KMS-11 (cell line): Measurements from ENCODE around the gene HIVEP1.

Experiments
- H2AFZ ChIP-seq: fragments of 200-600 bp; sonication (generic); 2 replicates; pipeline ENCODE4 v1.6.1; 2016; ENCODE audit warnings: antibody characterized with exemption, mixed run types, low read depth
- H3K27ac ChIP-seq: fragments of 200-600 bp; sonication (generic); 2 replicates; pipeline ENCODE4 v1.6.1; 2016; ENCODE audit warnings: mild to moderate bottlenecking, mixed run types
- H3K27me3 ChIP-seq: fragments of 200-600 bp; sonication (generic); 2 replicates; pipeline ENCODE4 v1.6.1; 2017; ENCODE audit warnings: mild to moderate bottlenecking, low read depth, mixed run types, moderate library complexity; ENCODE audit not compliant: insufficient read depth
- H3K36me3 ChIP-seq: fragments of 200-600 bp; sonication (generic); 2 replicates; pipeline ENCODE4 v1.6.1; 2017; ENCODE audit warnings: mild to moderate bottlenecking, mixed run types; ENCODE audit not compliant: insufficient read depth
- H3K4me1 ChIP-seq: fragments of 200-600 bp; sonication (generic); 2 replicates; pipeline ENCODE4 v1.6.1; 2016; ENCODE audit warnings: mild to moderate bottlenecking, low read depth, mixed run types; ENCODE audit not compliant: poor library complexity, severe bottlenecking
- H3K4me2 ChIP-seq: fragments of 200-600 bp; sonication (generic); 2 replicates; pipeline ENCODE4 v1.7.0; 2016; ENCODE audit warnings: mild to moderate bottlenecking, mixed run types
- H3K4me3 ChIP-seq: fragments of 200-600 bp; sonication (generic); IDR thresholded peaks from 2 replicates; pipeline ENCODE4 v1.6.1; 2017; ENCODE audit warnings: low read depth, low read length, mixed read lengths; ENCODE audit not compliant: insufficient read depth
- H3K79me2 ChIP-seq: fragments of 200-600 bp; sonication (generic); 2 replicates; pipeline ENCODE4 v1.6.1; 2016; ENCODE audit warnings: low read depth, mixed run types; ENCODE audit not compliant: insufficient read depth
- H3K9ac ChIP-seq: fragments of 200-600 bp; sonication (generic); 2 replicates; pipeline ENCODE4 v1.6.1; 2016; ENCODE audit warnings: mild to moderate bottlenecking, mixed run types
- H4K20me1 ChIP-seq: fragments of 200-600 bp; sonication (generic); 2 replicates; pipeline ENCODE4 v1.6.1; 2016; ENCODE audit warnings: mild to moderate bottlenecking, mixed run types; ENCODE audit not compliant: insufficient read depth
- TF ChIP-seq, protein P1 (sequence below): fragments of 200-600 bp; sonication (generic); conservative IDR thresholded peaks from 2 replicates; pipeline ENCODE4 v1.6.1; 2017; ENCODE audit warnings: low read depth, mild to moderate bottlenecking, antibody characterized with exemption, low read length, moderate library complexity, mixed read lengths

Gene HIVEP1

DNA sequence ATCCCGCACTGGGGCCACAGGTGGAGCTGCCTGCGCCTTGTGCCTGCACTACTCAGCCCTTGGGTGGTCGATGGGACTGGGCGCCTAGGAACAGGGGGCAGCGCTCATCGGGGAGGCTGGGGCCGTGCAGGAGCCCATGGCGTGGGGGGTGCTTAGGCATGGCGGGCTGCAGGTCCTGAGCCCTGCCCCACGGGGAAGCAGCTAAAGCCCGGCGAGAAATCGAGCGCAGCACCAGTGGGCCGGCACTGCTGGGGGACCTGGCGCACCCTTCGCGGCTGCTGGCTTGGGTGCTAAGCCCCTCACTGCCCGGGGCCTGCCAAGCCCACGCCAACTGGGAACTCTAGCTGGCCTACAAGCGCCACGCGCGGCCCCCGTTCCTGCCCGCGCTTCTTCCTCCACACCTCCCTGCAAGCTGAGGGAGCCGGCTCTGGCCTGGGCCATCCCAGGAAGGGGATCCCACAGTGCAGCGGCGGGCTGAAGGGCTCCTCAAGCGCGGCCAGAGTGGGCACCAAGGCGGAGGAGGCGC is 5.8 kb downstream of the HIVEP1 start:
- Histone ChIP-seq H3K36me3 (peaks cover 8% of the 10 kb centered on the region; the same call in 1 of the 2 replicates), H3K4me2 (no peak overlapping the region), H3K79me2 (peaks cover 78% of the 10 kb centered on the region), H3K27me3 (no peaks in the 10 kb centered on the region), H4K20me1 (no peaks in the 10 kb centered on the region), H3K4me3 (no peak overlapping the region), H2AFZ (no peak overlapping the region), H3K27ac (no peak overlapping the region), H3K9ac (no peak overlapping the region), H3K4me1 (peaks cover 23% of the 10 kb centered on the region)
- TF ChIP-seq, protein P1, sequence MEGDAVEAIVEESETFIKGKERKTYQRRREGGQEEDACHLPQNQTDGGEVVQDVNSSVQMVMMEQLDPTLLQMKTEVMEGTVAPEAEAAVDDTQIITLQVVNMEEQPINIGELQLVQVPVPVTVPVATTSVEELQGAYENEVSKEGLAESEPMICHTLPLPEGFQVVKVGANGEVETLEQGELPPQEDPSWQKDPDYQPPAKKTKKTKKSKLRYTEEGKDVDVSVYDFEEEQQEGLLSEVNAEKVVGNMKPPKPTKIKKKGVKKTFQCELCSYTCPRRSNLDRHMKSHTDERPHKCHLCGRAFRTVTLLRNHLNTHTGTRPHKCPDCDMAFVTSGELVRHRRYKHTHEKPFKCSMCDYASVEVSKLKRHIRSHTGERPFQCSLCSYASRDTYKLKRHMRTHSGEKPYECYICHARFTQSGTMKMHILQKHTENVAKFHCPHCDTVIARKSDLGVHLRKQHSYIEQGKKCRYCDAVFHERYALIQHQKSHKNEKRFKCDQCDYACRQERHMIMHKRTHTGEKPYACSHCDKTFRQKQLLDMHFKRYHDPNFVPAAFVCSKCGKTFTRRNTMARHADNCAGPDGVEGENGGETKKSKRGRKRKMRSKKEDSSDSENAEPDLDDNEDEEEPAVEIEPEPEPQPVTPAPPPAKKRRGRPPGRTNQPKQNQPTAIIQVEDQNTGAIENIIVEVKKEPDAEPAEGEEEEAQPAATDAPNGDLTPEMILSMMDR, result no peak

DNA sequence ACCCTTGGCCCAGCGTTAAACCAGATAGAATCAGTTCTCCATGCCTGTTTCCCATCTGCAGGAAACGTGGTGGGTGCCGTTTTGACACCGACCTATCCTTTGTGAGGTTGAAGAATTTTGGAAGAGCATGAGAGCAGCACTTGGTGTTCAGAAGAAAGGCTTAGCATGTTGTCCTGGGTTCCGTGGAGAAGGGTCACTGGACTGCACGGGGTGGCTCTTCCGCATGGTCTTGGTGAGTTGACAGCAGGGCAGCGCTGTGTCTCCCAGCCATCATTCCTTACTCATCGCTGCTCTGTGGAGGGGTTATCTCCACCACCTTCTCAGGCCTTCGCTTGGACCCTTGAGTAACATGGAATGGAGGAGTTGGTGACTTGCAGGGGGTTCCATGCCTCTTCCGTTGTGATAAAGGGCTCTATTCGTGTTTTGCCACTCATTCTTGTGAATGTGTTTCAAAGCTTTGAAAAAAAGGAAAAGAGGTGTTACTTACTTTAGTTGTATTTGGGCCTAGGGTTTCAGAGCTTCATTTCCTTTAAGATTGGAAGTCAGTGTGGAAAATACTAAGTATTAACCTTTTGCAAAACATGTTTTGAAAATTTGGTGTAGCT is 8.2 kb downstream of the HIVEP1 start:
- H4K20me1 ChIP-seq, result no peaks in the 10 kb centered on the region
- H3K4me2 ChIP-seq, result no peak overlapping the region
- peaks cover 5% of the 10 kb centered on the region for H3K4me1 ChIP-seq
- H3K27ac ChIP-seq, result no peak overlapping the region
- H3K36me3 ChIP-seq, result peaks cover 8% of the 10 kb centered on the region; the same call in 1 of the 2 replicates
- H3K79me2 ChIP-seq, result peaks cover 75% of the 10 kb centered on the region
- no peak overlapping the region for H3K9ac ChIP-seq
- no peak overlapping the region for H2AFZ ChIP-seq
- H3K27me3 ChIP-seq, result no peaks in the 10 kb centered on the region
- TF ChIP-seq, protein P1, result no peak
- H3K4me3 ChIP-seq, result no peak overlapping the region

DNA sequence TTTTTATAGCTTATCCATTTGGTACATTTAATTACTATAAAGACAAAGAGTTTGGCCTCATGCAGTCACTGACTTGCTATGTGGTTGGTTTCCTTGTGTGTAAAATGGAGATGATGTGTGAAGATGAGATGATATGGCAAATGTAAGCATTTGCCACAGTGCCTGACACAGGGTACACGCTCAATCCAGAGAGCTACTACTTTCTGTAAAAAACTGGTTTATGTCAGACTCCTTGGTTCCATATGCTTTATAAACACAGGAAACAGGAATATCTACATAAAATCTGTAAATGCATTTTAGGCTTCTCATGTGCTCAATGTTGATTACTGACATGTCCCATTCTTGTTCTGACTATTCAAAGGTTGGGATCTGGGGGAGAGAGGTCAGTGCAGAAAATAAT is 10.4 kb downstream of the HIVEP1 start:
- H3K4me3 ChIP-seq, result no peak overlapping the region
- H2AFZ ChIP-seq, result no peak overlapping the region
- no peak overlapping the region for H3K9ac ChIP-seq
- peaks cover 73% of the 10 kb centered on the region for H3K79me2 ChIP-seq
- no peaks in the 10 kb centered on the region for H3K4me1 ChIP-seq
- H3K4me2 ChIP-seq, result no peak overlapping the region
- H3K36me3 ChIP-seq, result no peaks in the 10 kb centered on the region
- no peak overlapping the region for H3K27ac ChIP-seq
- H3K27me3 ChIP-seq, result no peaks in the 10 kb centered on the region
- H4K20me1 ChIP-seq, result no peaks in the 10 kb centered on the region
- TF ChIP-seq, protein P1, result no peak

DNA sequence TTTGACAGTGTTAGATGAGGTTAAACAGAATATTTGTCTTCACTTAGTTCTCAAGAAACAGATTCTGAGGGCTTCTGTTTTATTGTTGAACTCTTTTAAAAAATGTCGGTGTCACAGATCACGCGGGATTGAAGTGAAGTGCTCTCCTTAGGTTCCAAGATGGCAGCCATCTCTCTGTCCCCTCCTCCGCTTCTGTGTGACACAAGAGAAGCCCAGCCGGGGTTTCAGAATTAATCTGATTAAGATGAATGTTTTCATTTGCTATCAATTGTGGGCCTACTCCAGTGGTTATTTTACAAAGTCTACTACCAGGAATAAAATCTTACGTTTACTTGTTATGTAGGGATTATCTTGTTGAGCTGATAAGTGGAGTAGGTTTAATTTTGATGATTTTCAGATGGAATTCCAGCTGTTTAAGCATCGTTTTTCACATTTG is 10.9 kb downstream of the HIVEP1 start:
- TF ChIP-seq, protein P1, result no peak
- no peaks in the 10 kb centered on the region for H3K4me1 ChIP-seq
- H3K27me3 ChIP-seq, result no peaks in the 10 kb centered on the region
- H2AFZ ChIP-seq, result no peak overlapping the region
- no peak overlapping the region for H3K27ac ChIP-seq
- no peak overlapping the region for H3K4me2 ChIP-seq
- no peaks in the 10 kb centered on the region for H4K20me1 ChIP-seq
- no peak overlapping the region for H3K9ac ChIP-seq
- H3K36me3 ChIP-seq, result no peaks in the 10 kb centered on the region
- peaks cover 73% of the 10 kb centered on the region for H3K79me2 ChIP-seq
- no peak overlapping the region for H3K4me3 ChIP-seq
